GM18508 (cell line): Measurements from ENCODE around the gene HTRA3.

ENCODE experiments used
- ATAC-seq: cut with Tn5 transposase; IDR thresholded peaks from one replicate; pipeline ENCODE4 v1.9.1; 2021; ENCODE audit warnings: moderate number of reproducible peaks; ENCODE audit not compliant: insufficient read depth, unreplicated experiment

HTRA3 gene

GRCh38 chr4:8290701-8290970, 21.1 kb downstream of the HTRA3 start:
- ATAC-seq, result no peak

GRCh38 chr4:8291036-8291682, 21.6 kb downstream of the HTRA3 start:
- ATAC-seq, result no peak

- ATAC-seq, result no peak
These were observed 22.3 kb downstream of the HTRA3 start for GRCh38 chr4:8291701-8292477.

- no peak for ATAC-seq
These were observed 23.0 kb downstream of the HTRA3 start for GRCh38 chr4:8292478-8293107.

GRCh38 chr4:8293131-8293975, 23.8 kb downstream of the HTRA3 start:
- ATAC-seq, result no peak

- no peak for ATAC-seq
These were observed 24.5 kb downstream of the HTRA3 start for GRCh38 chr4:8294036-8294435.

GRCh38 chr4:8294775-8295174, 25.2 kb downstream of the HTRA3 start:
- no peak for ATAC-seq

GRCh38 chr4:8295471-8295870, 25.9 kb downstream of the HTRA3 start:
- ATAC-seq, result no peak

- no peak for ATAC-seq
These were observed 26.9 kb downstream of the HTRA3 start for GRCh38 chr4:8296491-8296890.

- ATAC-seq, result no peak
These were observed 27.6 kb downstream of the HTRA3 start for GRCh38 chr4:8297141-8297601.

- no peak for ATAC-seq
These were observed 28.3 kb downstream of the HTRA3 start for GRCh38 chr4:8297691-8298485.

GRCh38 chr4:8300832-8301231, 31.3 kb downstream of the HTRA3 start:
- ATAC-seq, result no peak

GRCh38 chr4:8301851-8302730, 32.5 kb downstream of the HTRA3 start:
- no peak for ATAC-seq

GRCh38 chr4:8303081-8303480, 33.5 kb downstream of the HTRA3 start:
- no peak for ATAC-seq

- ATAC-seq, result no peak
These were observed 34.1 kb downstream of the HTRA3 start for GRCh38 chr4:8303485-8304281.

GRCh38 chr4:8304827-8305695, 35.5 kb downstream of the HTRA3 start:
- no peak for ATAC-seq

GRCh38 chr4:8305851-8306471, 36.4 kb downstream of the HTRA3 start:
- ATAC-seq, result no peak
